ENCODE results near the gene GANC.

The GANC gene

GRCh38 chr15:42272939-42273899, at the start of gene GANC, which contains the start of gene TMEM87A:
Gene GANC, plus strand, starts transcription at chr15:42273201. Its CDS starts 1,281 bp downstream, at chr15:42274482.
Gene TMEM87A, minus strand, starts transcription at chr15:42273433. Its CDS starts 35 bp downstream, at chr15:42273398.
- TF ChIP-seq CTCF (conservative IDR thresholded peaks at IDR 0.05) (no peak), ZFX (IDR thresholded peaks at IDR 0.05) (no peak)
- peak within 1 kb of the TSS; percentile 93 for H3K27ac ChIP-seq

GRCh38 chr15:42226648-42227047, 46.4 kb upstream of the GANC start:
- no peak for TF ChIP-seq ZFX (IDR thresholded peaks at IDR 0.05)
- TF ChIP-seq CTCF (conservative IDR thresholded peaks at IDR 0.05) = no peak

DNA sequence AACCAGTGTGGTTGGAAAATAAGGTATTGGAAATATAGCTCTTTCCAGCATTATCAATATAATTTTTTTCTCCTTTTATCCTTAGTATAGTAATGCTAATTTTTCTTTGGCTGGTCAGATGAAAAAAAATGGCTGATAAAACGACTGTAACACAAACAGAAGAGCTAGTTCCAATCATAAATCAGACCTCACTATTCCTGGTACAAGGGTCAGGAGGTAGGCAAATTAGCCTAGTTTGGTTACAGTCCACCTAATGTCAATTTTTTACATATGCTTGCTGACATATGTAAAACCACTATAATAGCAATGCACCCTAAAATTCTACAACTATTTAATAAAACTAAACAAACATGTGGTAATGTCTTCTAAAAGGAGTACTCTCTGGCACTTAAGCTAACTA, 45.0 kb upstream of the GANC start:
- no peak overlapping the region for H3K27ac ChIP-seq
- TF ChIP-seq CTCF (conservative IDR thresholded peaks at IDR 0.05) = no peak
- TF ChIP-seq ZFX (IDR thresholded peaks at IDR 0.05) = no peak

More at GRCh38 chr15:42226648-42227047, 46.4 kb upstream of the GANC start:
- no peak overlapping the region for H3K27ac ChIP-seq

GRCh38 chr15:42228981-42229380, 44.0 kb upstream of the GANC start:
- H3K27ac ChIP-seq = peak overlapping the region; percentile 39; the same call in 1 of the 2 replicates

DNA sequence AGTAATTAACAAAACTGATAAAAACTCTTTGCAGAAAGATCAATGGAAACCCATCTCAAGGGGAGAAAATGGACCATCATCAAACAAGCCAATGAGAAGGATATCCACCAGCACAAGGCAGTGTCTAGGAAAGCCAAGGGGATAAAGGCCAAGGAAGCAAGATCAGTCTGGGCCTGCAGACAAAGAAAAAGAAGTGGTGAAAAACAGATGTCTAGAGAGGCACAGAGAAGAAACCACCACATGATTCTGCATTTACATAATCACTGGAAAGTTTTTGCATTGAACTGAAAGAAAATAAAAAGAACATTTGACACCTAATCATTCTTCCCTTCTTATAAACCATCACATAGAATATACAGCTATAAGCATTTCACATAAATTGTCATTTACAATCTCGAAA, 41.9 kb upstream of the GANC start:
- no peak overlapping the region for H3K27ac ChIP-seq
- no peak for TF ChIP-seq CTCF (conservative IDR thresholded peaks at IDR 0.05)
- no peak for TF ChIP-seq ZFX (IDR thresholded peaks at IDR 0.05)

- H3K27ac ChIP-seq = no peak overlapping the region
- TF ChIP-seq ZFX (IDR thresholded peaks at IDR 0.05) = no peak
- no peak for TF ChIP-seq CTCF (conservative IDR thresholded peaks at IDR 0.05)
Observed at GRCh38 chr15:42232606-42233005, 40.4 kb upstream of the GANC start.

DNA sequence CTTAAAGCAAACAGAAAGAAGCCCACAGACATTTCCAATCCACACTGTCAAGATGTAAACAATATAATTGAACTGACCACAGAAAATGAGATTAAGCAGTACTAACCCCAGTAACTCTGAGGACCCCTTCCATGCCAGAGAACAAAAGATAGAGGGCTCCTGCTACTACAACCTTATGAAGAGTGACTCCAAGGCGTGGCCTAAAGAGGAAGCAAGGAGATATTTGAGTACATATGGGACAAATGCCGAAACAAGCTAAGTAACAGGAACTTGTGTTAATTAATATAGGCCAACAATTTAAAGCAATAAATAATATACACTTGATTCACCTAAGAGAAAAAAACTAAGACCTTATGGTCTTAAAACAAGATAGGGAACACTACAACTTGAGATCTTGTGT, 39.9 kb upstream of the GANC start:
- TF ChIP-seq ZFX (IDR thresholded peaks at IDR 0.05) (no peak), CTCF (conservative IDR thresholded peaks at IDR 0.05) (no peak)
- no peak overlapping the region for H3K27ac ChIP-seq
